NCI-H524 treated with DMSO at 0.1 percent for 48 hours (cell line): ENCODE data around the gene ILRUN.
"Not testable (repeated sequence)": the region's sequence is repeated elsewhere in the genome, so short reads cannot be mapped to it uniquely, and the experiment has no call there.

ENCODE experiments used
- DNase-seq: peaks from one replicate; lab custom pipeline; 2025; lab: John Stamatoyannopoulos, UW

ILRUN gene

DNA sequence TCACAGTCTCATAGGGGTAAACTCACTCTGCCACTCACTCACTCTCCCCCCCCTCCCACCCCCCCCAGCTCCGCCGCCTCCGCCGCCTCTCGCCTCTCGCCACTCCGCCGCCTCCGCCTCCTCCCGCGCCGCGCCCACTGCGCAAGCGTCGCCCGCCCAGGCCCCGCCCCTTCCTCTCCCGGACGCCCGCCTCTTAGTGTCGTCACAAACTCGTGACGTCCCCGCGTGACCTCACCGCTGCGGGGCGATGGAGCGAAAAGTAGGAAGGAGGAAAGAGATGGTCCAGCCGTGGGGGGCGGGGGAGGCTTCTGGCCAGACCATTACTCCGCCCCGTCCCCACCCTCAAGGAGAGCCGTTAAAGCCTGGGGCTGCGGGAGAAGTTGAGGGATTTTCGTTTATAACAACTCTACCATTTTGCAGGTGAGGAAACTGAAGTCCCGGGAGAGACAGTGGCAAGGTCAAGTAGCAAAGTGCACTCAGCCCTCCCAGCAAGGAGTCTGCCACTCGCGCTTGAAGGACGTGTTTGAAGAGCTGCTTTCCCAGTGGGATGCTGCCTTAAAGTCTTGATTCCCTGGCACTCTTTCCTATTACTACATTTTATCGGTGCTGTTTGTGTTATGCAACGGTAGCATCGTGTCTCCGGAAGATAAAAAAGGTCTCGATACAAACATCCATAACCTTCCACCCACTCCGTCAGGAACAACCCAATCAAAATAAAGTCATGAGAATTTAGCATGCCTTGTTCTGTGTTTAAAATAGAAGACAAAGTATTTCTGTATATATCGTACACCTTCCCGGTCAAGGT is at the start of gene ILRUN:
ILRUN (minus strand) TSS at position 29 of the 805 bp plus-strand sequence. CDS start 164 bp downstream, outside the sequence.
- peak; percentile 39 for DNase-seq

GRCh38 chr6:34745277-34746103 is 48.9 kb upstream of the ILRUN start:
- no peak for DNase-seq

DNA sequence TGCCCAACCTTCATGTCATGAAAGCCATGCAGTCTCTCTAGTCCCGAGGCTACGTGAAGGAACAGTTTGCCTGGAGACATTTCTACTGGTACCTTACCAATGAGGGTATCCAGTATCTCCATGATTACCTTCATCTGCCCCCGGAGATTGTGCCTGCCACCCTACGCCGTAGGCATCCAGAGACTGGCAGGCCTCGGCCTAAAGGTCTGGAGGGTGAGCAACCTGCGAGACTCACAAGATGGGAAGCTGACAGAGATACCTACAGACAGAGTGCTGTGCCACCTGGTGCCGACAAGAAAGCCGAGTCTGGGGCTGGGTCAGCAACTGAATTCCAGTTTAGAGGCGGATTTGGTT is 47.7 kb upstream of the ILRUN start:
- DNase-seq, result not testable (repeated sequence)

DNA sequence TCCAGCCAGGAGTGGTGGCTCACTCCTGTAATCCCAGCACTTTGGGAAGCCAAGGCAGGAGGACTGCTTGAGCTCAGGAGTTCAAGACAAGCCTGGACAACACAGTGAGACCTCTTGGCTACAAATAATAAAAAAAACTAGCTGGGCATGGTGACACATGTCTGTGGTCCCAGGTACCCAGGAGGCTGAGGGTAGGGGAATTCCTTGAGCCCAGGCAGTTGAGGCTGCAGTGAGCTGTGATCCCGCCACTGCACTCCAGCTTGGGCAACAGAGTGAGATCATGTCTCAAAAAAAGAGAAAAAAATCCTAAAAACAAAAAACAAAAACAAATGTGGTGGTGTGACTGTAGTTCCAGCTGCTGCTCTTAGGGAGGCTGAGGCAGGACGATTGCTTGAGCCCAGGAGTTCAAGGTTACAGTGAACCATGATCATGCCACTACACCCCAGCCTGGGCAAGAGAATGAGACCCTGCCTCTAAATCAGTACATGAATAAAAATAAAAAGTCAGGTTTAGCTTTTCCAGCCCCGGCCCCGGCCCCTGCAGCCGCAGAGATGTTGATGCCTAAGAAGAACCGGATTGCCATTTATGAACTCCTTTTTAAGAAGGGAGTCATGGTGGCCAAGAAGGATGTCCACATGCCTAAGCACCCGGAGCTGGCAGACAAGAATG is 47.2 kb upstream of the ILRUN start:
- no peak for DNase-seq

DNA sequence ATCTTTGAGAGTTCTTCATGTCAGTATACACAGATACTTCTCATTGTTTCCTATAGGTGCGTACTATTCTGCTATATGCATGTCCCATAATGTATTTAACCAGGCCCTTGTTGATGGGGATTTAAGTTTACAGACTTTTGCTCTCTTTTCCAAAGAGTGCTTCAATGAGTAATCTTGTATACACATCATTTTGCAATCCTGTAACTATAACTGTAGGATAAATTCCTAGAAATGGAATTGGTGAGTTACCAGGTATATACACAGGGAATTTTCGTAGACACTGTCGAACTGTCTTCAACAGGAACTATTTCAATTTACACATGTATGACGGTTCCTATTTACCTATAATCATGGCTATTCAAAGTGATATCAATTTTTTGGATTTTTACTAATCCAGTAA is 45.5 kb upstream of the ILRUN start:
- no peak for DNase-seq

- DNase-seq, result no peak
Measured at GRCh38 chr6:34736823-34737222, 40.3 kb upstream of the ILRUN start.

DNA sequence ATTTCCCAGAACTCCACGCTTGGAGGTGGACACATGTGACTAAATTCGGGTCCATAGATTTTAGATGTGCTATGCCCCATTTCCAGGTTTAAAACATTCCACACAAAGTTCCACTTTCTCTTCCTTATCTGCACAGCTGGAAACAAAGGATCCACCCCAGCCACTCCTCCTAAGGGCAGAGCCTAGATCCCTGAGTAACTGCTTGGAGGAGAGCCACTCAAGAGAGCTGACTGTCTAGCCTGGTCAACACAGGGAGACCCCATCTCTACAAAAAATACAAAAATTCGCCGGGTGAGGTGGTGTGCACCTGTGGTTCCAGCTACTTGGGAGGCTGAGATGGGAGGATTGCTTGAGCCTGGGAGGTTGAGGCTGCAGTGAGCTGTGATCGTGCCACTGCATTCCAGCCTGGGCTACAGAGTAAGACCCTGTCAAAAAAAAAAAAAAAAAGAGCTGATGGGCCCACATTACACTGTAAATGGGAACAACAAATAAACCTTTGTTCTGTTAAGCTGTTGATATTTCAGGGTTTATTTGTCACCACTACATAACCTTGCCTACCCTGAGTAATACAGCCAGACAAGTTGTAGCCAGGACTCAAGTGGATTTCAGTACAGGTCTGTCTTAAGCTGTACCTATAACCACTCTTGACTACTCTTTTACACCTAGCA is 35.0 kb upstream of the ILRUN start:
- no peak for DNase-seq

- DNase-seq, result peak; percentile 8
Measured at GRCh38 chr6:34729631-34730470, 33.3 kb upstream of the ILRUN start.

DNA sequence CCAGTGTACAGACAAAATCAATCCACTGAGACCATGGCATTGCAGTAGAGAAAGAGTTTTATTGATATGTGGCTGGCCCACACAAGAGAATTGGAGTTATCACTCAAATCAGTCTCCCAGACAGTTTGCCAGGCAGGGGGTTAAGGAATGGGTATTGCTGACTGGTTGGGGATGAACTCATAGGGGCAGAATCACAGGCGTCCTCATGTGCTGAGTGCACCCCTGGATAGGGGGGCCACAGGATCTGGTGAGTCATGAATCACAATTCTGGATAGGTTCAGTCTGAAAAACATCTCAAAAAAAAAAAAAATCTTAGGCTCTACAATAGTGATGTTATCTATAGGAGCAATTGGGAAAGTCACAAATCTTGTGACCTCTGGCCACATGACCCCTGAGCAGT is 29.5 kb upstream of the ILRUN start:
- no peak for DNase-seq

- DNase-seq, result no peak
Measured at GRCh38 chr6:34723203-34723602, 26.6 kb upstream of the ILRUN start.

DNA sequence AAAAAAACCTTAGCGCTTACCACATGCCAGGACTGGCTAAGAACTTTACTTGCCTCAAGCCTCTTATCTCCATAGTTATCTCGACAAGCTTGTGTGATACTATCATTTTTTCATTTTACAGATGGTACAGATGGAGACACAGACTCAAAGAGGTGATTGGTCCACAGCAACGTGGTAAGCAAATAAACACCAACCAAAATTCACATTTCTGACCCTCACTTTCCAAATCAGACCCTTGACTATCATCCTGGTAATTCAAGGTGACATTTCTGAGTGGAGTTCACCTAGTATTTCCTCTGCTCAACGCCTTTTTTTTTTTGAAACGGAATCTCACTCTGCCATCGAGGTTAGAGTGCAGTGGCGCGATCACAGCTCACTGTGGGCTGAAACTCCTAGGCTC is 25.9 kb upstream of the ILRUN start:
- DNase-seq, result no peak

DNA sequence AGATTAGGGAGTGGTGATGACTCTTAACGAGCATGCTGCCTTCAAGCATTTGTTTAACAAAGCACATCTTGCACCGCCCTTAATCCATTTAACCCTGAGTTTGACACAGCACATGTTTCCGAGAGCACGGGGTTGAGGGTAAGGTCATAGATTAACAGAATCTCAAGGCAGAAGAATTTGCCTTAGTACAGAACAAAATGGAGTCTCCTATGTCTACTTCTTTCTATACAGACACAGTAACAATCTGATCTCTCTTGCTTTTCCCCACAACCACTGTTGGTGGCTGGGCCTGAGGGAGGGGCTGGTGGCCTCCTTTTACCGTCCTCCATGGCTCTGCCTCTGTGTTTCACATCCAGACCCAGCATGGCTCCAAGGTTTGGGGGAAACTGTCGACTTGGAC is 23.6 kb upstream of the ILRUN start:
- DNase-seq, result peak; percentile 2

DNA sequence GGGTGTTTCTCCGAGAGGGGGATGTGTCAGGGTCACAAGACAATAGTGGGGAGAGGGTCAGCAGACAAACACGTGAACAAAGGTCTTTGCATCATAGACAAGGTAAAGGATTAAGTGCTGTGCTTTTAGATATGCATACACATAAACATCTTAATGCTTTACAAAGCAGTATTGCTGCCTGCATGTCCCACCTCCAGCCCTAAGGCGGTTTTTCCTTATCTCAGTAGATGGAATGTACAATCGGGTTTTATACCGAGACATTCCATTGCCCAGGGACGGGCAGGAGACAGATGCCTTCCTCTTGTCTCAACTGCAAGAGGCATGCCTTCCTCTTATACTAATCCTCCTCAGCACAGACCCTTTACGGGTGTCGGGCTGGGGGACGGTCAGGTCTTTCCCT is 23.1 kb upstream of the ILRUN start:
- DNase-seq, result not testable (repeated sequence)

GRCh38 chr6:34718976-34719375 is 22.4 kb upstream of the ILRUN start:
- no peak for DNase-seq

DNA sequence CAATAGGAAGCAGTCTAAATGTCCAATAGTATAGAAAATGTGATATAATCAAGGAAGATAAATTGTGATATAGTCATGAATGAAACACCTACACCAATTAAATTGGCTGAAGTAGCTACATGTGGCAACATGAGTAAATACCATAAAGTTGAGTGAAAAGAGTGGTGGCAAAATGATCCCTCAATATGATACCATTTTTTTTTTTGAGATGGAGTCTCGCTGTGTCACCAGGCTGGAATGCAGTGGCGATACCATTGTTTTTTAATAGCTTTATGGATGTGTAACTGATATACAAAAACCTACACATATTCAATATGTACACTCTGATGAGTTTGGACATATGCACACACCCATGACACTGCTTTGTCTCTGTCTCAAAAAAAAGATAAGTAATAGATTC is 20.9 kb upstream of the ILRUN start:
- DNase-seq, result no peak

DNA sequence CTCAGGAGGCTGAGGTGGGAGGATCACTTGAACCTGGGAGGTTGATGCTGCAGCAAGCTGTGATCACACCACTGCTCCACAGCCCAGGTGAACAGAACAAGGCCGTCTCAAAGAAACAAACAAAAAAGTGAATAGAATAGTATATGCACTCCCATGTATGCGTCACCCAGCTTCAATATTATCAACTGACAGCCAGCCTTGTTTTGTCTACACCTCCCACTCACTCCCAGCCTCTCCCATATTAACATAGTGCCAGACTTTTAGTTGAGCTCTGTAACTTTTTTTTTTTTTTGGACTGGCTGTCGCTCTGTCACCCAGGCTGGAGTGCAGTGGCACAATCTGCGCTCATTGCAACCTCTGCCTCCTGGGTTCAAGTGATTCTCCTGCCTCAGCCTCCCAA is 18.1 kb upstream of the ILRUN start:
- no peak for DNase-seq

- not testable (repeated sequence) for DNase-seq
Measured at GRCh38 chr6:34712881-34713280, 16.3 kb upstream of the ILRUN start.

- DNase-seq, result peak; percentile 13
Measured at GRCh38 chr6:34709386-34709785, 12.8 kb upstream of the ILRUN start.

- DNase-seq, result no peak
Measured at GRCh38 chr6:34705241-34705640, 8.7 kb upstream of the ILRUN start.

GRCh38 chr6:34701199-34701598 is 4.6 kb upstream of the ILRUN start:
- DNase-seq, result no peak

DNA sequence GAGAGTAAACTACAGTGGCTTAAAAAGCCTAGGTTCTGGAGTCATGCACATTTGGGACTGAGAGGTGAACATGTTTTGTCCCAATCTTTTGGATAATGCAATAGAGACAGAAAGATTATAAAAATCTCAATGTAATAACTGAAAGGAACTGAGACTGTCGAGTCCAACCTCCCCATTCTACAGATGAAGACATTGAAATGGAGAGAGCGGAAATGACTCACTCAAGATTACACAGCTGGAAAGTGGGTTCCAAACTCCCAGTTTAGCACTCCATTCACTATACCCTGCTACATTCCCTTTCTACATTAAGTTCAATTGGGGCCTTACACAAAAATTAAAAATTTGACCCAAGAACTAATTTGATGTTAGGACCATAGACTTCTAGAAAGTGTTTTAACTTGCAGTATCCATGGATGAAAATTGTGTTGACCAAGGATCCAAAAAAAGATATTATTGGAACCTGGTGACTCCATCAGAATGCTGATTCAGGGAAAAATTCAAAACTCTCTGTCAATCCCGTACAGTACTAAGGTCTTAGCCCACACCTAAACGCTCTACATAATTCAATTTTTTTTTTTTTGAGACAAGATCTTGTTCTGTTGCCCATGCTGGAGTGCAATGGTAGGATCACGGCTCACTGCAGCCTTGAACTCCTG is 1.5 kb upstream of the ILRUN start:
- DNase-seq, result no peak
